IMR-90 (cell line): ENCODE measurements around the gene ZNF48. TPM values are rescaled to one million over a fixed set of nuclear protein-coding genes. Genes with fewer than 3 reads are reported as not detected.
"Not testable (repeated sequence)": the region's sequence is repeated elsewhere in the genome, so short reads cannot be mapped to it uniquely, and the experiment has no call there.

Source experiments
- ATAC-seq: fragments of 200-7000 bp; cut with Tn5 transposase; 2 replicates; pipeline ENCODE4 v1.9.1; 2020; ENCODE audit warnings: low read depth, mild to moderate bottlenecking, moderate library complexity
- BruUV-seq: library from RNA; stranded (reverse); fragments of 400-500 nt; replicated peaks from 2 replicates; lab custom pipeline; 2021; lab: Mats Ljungman, UMichigan
- CTCF ChIA-PET: fragments of 300-600 bp; formaldehyde crosslinking; extraction: SDS; loops from one replicate; lab custom pipeline; 2021; ENCODE audit warnings: antibody characterized with exemption; lab: Yijun Ruan, JAX
- POLR2A ChIA-PET: fragments of 300-600 bp; sonication (Branson Sonifier 250); formaldehyde crosslinking; loops from one replicate; lab custom pipeline; 2022; ENCODE audit warnings: antibody characterized with exemption; ENCODE audit not compliant: unreplicated experiment; lab: Charles Lee
- DNase-seq: peaks from one replicate; pipeline ENCODE4 v3.0.0; 2013
- H2AFZ ChIP-seq: replicated peaks from 2 replicates; pipeline ENCODE3; 2013; ENCODE audit warnings: low read length, mild to moderate bottlenecking; ENCODE audit not compliant: poor library complexity
- H2AK5ac ChIP-seq: 2 replicates; pipeline ENCODE4 v1.6.1; 2013; ENCODE audit warnings: low read depth, low read length, inconsistent platforms
- H2AK9ac ChIP-seq: replicated peaks from 2 replicates; pipeline ENCODE3; 2013; ENCODE audit warnings: mild to moderate bottlenecking, low read depth, low read length, moderate library complexity; ENCODE audit not compliant: poor library complexity
- H2BK120ac ChIP-seq: 2 replicates; pipeline ENCODE4 v1.6.1; 2013; ENCODE audit warnings: low read depth, low read length, inconsistent platforms
- H2BK15ac ChIP-seq: 3 replicates; pipeline ENCODE4 v1.6.1; 2013; ENCODE audit warnings: low read depth, low read length, inconsistent platforms
- H2BK20ac ChIP-seq: 2 replicates; pipeline ENCODE4 v1.6.1; 2013; ENCODE audit warnings: low read depth, mild to moderate bottlenecking, inconsistent platforms, low read length, moderate library complexity
- H2BK5ac ChIP-seq: 2 replicates; pipeline ENCODE4 v1.6.1; 2013; ENCODE audit warnings: mild to moderate bottlenecking, low read depth, low read length, inconsistent platforms; ENCODE audit not compliant: poor library complexity, severe bottlenecking
- H3K14ac ChIP-seq: replicated peaks from 2 replicates; pipeline ENCODE4 v1.6.1; 2013; ENCODE audit warnings: low read depth, low read length, inconsistent platforms
- H3K18ac ChIP-seq: 2 replicates; pipeline ENCODE4 v1.6.1; 2013; ENCODE audit warnings: low read depth, low read length, control low read depth
- H3K23ac ChIP-seq: 2 replicates; pipeline ENCODE4 v1.6.1; 2013; ENCODE audit warnings: low read depth, low read length, inconsistent platforms
- H3K27ac ChIP-seq: 2 replicates; pipeline ENCODE4 v1.5.1; 2013; ENCODE audit warnings: mild to moderate bottlenecking, control low read depth, low read length; ENCODE audit not compliant: insufficient read depth
- H3K27me3 ChIP-seq: 2 replicates; pipeline ENCODE4 v1.6.1; 2013; ENCODE audit warnings: low read length; ENCODE audit not compliant: control insufficient read depth, insufficient read depth
- H3K36me3 ChIP-seq: 2 replicates; pipeline ENCODE4 v1.6.1; 2013; ENCODE audit warnings: low read length, mixed read lengths; ENCODE audit not compliant: control insufficient read depth, insufficient read depth
- H3K4ac ChIP-seq: 2 replicates; pipeline ENCODE4 v1.6.1; 2013; ENCODE audit warnings: low read depth, low read length, inconsistent platforms
- H3K4me1 ChIP-seq: 2 replicates; pipeline ENCODE4 v1.6.1; 2013; ENCODE audit warnings: low read length, mixed read lengths; ENCODE audit not compliant: control insufficient read depth, insufficient read depth
- H3K4me2 ChIP-seq: 2 replicates; pipeline ENCODE4 v1.6.1; 2013; ENCODE audit warnings: low read depth, mild to moderate bottlenecking, control low read depth, low read length, moderate library complexity
- H3K4me3 ChIP-seq: 2 replicates; pipeline ENCODE4 v1.5.1; 2013; ENCODE audit warnings: low read depth, mild to moderate bottlenecking, control low read depth, low read length, moderate library complexity; ENCODE audit not compliant: insufficient read depth
- H3K56ac ChIP-seq: 2 replicates; pipeline ENCODE4 v1.6.1; 2013; ENCODE audit warnings: low read length, inconsistent platforms; ENCODE audit not compliant: insufficient read depth; ENCODE audit errors: extremely low read depth
- H3K79me1 ChIP-seq, 2 experiments: 2 replicates each; pipeline ENCODE4 v1.6.1; 2013; ENCODE audit warnings: low read length in 2 of 2, inconsistent platforms in 1 of 2, low read depth in 1 of 2
- H3K9ac ChIP-seq: 2 replicates; pipeline ENCODE4 v1.6.1; 2013; ENCODE audit warnings: low read depth, low read length, control low read depth
- H3K9me1 ChIP-seq: 2 replicates; pipeline ENCODE4 v1.6.1; 2013; ENCODE audit warnings: low read length, inconsistent platforms; ENCODE audit not compliant: insufficient read depth
- H3K9me3 ChIP-seq: 2 replicates; pipeline ENCODE4 v1.6.1; 2013; ENCODE audit warnings: low read length; ENCODE audit not compliant: control insufficient read depth, insufficient read depth
- H4K20me1 ChIP-seq: 2 replicates; pipeline ENCODE4 v1.6.1; 2013; ENCODE audit warnings: low read length, inconsistent platforms; ENCODE audit not compliant: insufficient read depth
- H4K5ac ChIP-seq: 2 replicates; pipeline ENCODE4 v1.6.1; 2013; ENCODE audit warnings: mild to moderate bottlenecking, low read depth, low read length, control low read depth
- H4K8ac ChIP-seq, 2 experiments: 2 replicates each; pipeline ENCODE4 v1.6.1; 2013; ENCODE audit warnings: low read depth in 2 of 2, low read length in 2 of 2, control low read depth in 1 of 2, inconsistent platforms in 1 of 2
- H4K91ac ChIP-seq: 2 replicates; pipeline ENCODE4 v1.6.1; 2013; ENCODE audit warnings: low read depth, low read length, inconsistent platforms; ENCODE audit not compliant: insufficient read depth
- CHD1 ChIP-seq: IDR thresholded peaks from 2 replicates; pipeline ENCODE4 v1.6.1; 2012; ENCODE audit warnings: low read depth, low read length, improper control_type of control experiment
- MXI1 ChIP-seq: IDR thresholded peaks from 2 replicates; pipeline ENCODE4 v1.6.1; 2012; ENCODE audit warnings: low read depth, mild to moderate bottlenecking, low read length, moderate library complexity, borderline replicate concordance
- NFE2L2 ChIP-seq: fragments of 150-350 bp; IDR thresholded peaks from 2 replicates; pipeline ENCODE4 v1.6.1; 2016; ENCODE audit warnings: low read depth, mild to moderate bottlenecking, low read length
- RAD21 ChIP-seq: IDR thresholded peaks from 2 replicates; pipeline ENCODE4 v1.6.1; 2012; ENCODE audit warnings: low read length, improper control_type of control experiment
- RFX5 ChIP-seq: IDR thresholded peaks from 2 replicates; pipeline ENCODE4 v1.8.0; 2012; ENCODE audit warnings: low read depth, mild to moderate bottlenecking, low read length, moderate library complexity
- SMC3 ChIP-seq: fragments of 150-350 bp; IDR thresholded peaks from 2 replicates; pipeline ENCODE4 v1.6.1; 2016; ENCODE audit warnings: low read depth, mild to moderate bottlenecking, antibody characterized with exemption, low read length, moderate library complexity
- USF2 ChIP-seq: fragments of 150-350 bp; IDR thresholded peaks from 2 replicates; pipeline ENCODE4 v1.6.1; 2017; ENCODE audit warnings: mild to moderate bottlenecking, antibody characterized with exemption, low read length, low read depth
- WGBS, 2 experiments: methylation state at CpG; one replicate each; pipeline versions ENCODE4 v1.1.5 to v1.1.7; 2013; ENCODE audit warnings: missing lambda C conversion rate in 2 of 2; ENCODE audit not compliant: insufficient read length in 1 of 2; ENCODE audit errors: extremely low coverage in 2 of 2; 5-methylcytosine and 5-hydroxymethylcytosine counted together
- dilution Hi-C: fragments of 300-500 bp; cut with HindIII; formaldehyde crosslinking; loops from one replicate; pipeline ENCODE4 v1.14.3; 2018; ENCODE audit warnings: low sequenced_read_pairs; ENCODE audit not compliant: unreplicated experiment
- in situ Hi-C: fragments of 300-500 bp; cut with MboI; formaldehyde crosslinking; loops from 3 replicates; pipeline ENCODE4 v1.14.3; 2019; ENCODE audit warnings: low sequenced_read_pairs, inconsistent platforms, mixed read lengths
- intact Hi-C: fragments of 100-400 bp; cut with micrococcal nuclease; formaldehyde crosslinking; loops from 2 replicates; pipeline ENCODE4 v1.10.0; 2022
- polyA plus RNA-seq, 3 experiments: library from polyadenylated mRNA; depleted of rRNA; stranded (reverse); fragments of >200 nt; gene quantifications; 2 replicates each; pipeline ENCODE4 v1.2.3, GENCODE V29; 2012; ENCODE audit warnings: low replicate concordance in 1 of 3
- total RNA-seq: library from RNA; depleted of rRNA; stranded (reverse); fragments of >200 nt; gene quantifications from 2 replicates; pipeline ENCODE4 v1.2.3, GENCODE V29; 2012

Gene ZNF48
- total and polyA plus RNA-seq, 2 of the 4 experiments (the other 2 are of a cell fraction), result 5.8 to 6.6 TPM

GRCh38 chr16:30395992-30396585 lies 869 bp downstream of the ZNF48 start:
- Histone ChIP-seq H2BK5ac (peak overlapping the region; percentile 2), H2BK15ac (no peak overlapping the region), H3K4me2 (peak overlapping the region; percentile 92), H2BK120ac (no peak overlapping the region), H3K36me3 (peaks cover 12% of the 10 kb centered on the region; the same call in 1 of the 2 replicates), H3K79me1 (peaks cover 0 to 52% of the 10 kb centered on the region in 2 experiments), H3K9me3 (no peaks in the 10 kb centered on the region), H4K91ac (0 out of 2 replicates have a peak overlapping the region, but pooled peaks have one; percentile 14), H2AK9ac (peak overlapping the region; percentile 94), H3K9ac (peak overlapping the region; percentile 73), H3K4me1 (peaks cover 10% of the 10 kb centered on the region), H4K8ac (peak overlapping the region in 1 of 2 experiments; percentile 59; a peak in 2 of 4 replicates), H3K27ac (peak overlapping the region; percentile 70), H2AK5ac (peak overlapping the region; percentile 83), H3K4me3 (peak overlapping the region; percentile 95), H3K4ac (peak overlapping the region; percentile 70), H3K27me3 (no peaks in the 10 kb centered on the region), H3K56ac (peak overlapping the region; percentile 72), H4K20me1 (no peaks in the 10 kb centered on the region), H3K18ac (no peak overlapping the region), H4K5ac (peak overlapping the region; percentile 49; the same call in 1 of the 2 replicates), H2BK20ac (no peak overlapping the region), H3K23ac (peak overlapping the region; percentile 97), H3K14ac (peak overlapping the region; percentile 80), H3K9me1 (no peaks in the 10 kb centered on the region), H2AFZ (peak overlapping the region; percentile 98)
- no peak for TF ChIP-seq USF2
- no peak for TF ChIP-seq RAD21
- no peak for TF ChIP-seq SMC3
- TF ChIP-seq CHD1, result no peak
- no peak for TF ChIP-seq MXI1
- TF ChIP-seq RFX5, result no peak
- no peak for TF ChIP-seq NFE2L2
- intact Hi-C loops, result loop anchor here (2.0 kb wide), 2 partner anchors 13 to 17 kb away; no protein-coding TSS in a partner anchor
- ATAC-seq, result no peak; the same call in 1 of the 2 replicates
- no peak for DNase-seq
- ChIA-PET POLR2A (interaction anchor here (0.5 to 1.3 kb wide), 3 partner anchors 11 to 321 kb away, joined by 3 to 7 read pairs (median 5); partner anchors contain the start of gene ZNF771), CTCF (interaction anchor here (1.0 kb wide), 1 partner anchor 25 kb away, joined by 3 read pairs; no protein-coding TSS in a partner anchor)
- dilution Hi-C loops, result no loop called here
- WGBS, 2 experiments, result 18% methylated on average over 7 of the region's 13 CpGs; no CpG with 5 or more reads in 1 of the 2 experiments
- in situ Hi-C loops, result no loop called here
- no TSS peak for BruUV-seq

- POLR2A ChIA-PET, H2BK5ac ChIP-seq, intact Hi-C loops, H3K4me1 ChIP-seq, BruUV-seq, H3K14ac ChIP-seq, H4K5ac ChIP-seq, ATAC-seq, H4K8ac ChIP-seq, in situ Hi-C loops, H3K9ac ChIP-seq, H3K9me3 ChIP-seq, H3K4ac ChIP-seq, DNase-seq, H2BK120ac ChIP-seq, H3K4me2 ChIP-seq, H2AFZ ChIP-seq, H3K27ac ChIP-seq, H2BK15ac ChIP-seq, H3K9me1 ChIP-seq, H3K23ac ChIP-seq, H3K56ac ChIP-seq, H3K18ac ChIP-seq, dilution Hi-C loops, H3K4me3 ChIP-seq, H3K27me3 ChIP-seq, H4K20me1 ChIP-seq, H2AK9ac ChIP-seq, H2AK5ac ChIP-seq, CTCF ChIA-PET, H2BK20ac ChIP-seq, H4K91ac ChIP-seq: not testable (repeated sequence)
- Histone ChIP-seq H3K79me1 (peaks cover 0 to 52% of the 10 kb centered on the region in 2 experiments), H3K36me3 (peaks cover 12% of the 10 kb centered on the region; the same call in 1 of the 2 replicates)
- WGBS, 2 experiments, result no CpG with 5 or more reads among the region's 4 CpGs
Measured at GRCh38 chr16:30396627-30397026, 1.4 kb downstream of the ZNF48 start.
